SK-N-SH (cell line): ENCODE results near the gene CCDC57. TPM values are rescaled to one million over a fixed set of nuclear protein-coding genes. Genes with fewer than 3 reads are reported as not detected.

Source experiments
- CTCF ChIA-PET: fragments of 300-600, 350-600 bp; formaldehyde crosslinking; extraction: SDS; loops from one replicate; lab custom pipeline; 2021; lab: Yijun Ruan, JAX
- POLR2A ChIA-PET: fragments of 350-600 bp; sonication (Branson Sonifier 250); formaldehyde crosslinking; extraction: SDS; loops from one replicate; lab custom pipeline; 2020; ENCODE audit warnings: antibody characterized with exemption, inconsistent platforms; lab: Yijun Ruan, JAX
- DNase-seq: peaks from one replicate; pipeline ENCODE4 v3.0.0; 2012
- H2AFZ ChIP-seq: fragments of 200-600 bp; sonication (generic); 2 replicates; pipeline ENCODE4 v1.8.1; 2016; ENCODE audit warnings: antibody characterized with exemption, mild to moderate bottlenecking, low read depth
- H3F3A ChIP-seq: fragments of 200-600 bp; sonication (generic); replicated peaks from 2 replicates; pipeline ENCODE3; 2016; ENCODE audit warnings: antibody characterized with exemption, mild to moderate bottlenecking; ENCODE audit not compliant: insufficient read depth
- H3K27ac ChIP-seq, 2 experiments: fragments of 200-500 bp in 1 of 2; fragments of 200-600 bp in 1 of 2; sonication (Bioruptor generic) in 1 of 2; sonication (generic), shearing (Covaris generic) in 1 of 2; 2 replicates each; pipeline versions ENCODE4 v1.5.1 to v1.6.1; 2014 to 2016; ENCODE audit warnings: low read depth in 2 of 2, inconsistent platforms in 1 of 2, low read length in 1 of 2, mild to moderate bottlenecking in 1 of 2, mixed read lengths in 1 of 2
- H3K27me3 ChIP-seq: fragments of 200-600 bp; sonication (generic), shearing (Covaris generic); 2 replicates; pipeline ENCODE4 v1.6.1; 2016; ENCODE audit warnings: mixed run types; ENCODE audit not compliant: insufficient read depth
- H3K36me3 ChIP-seq, 2 experiments: fragments of 200-500 bp in 1 of 2; fragments of 200-600 bp in 1 of 2; sonication (Bioruptor generic) in 1 of 2; sonication (generic) in 1 of 2; replicated peaks in 1 of 2; 2 replicates each; pipeline versions ENCODE3 to v1.5.1; 2014 to 2016; ENCODE audit warnings: low read length in 1 of 2, mild to moderate bottlenecking in 1 of 2; ENCODE audit not compliant: insufficient read depth in 2 of 2, control insufficient read depth in 1 of 2
- H3K4me1 ChIP-seq, 2 experiments: fragments of 200-500 bp in 1 of 2; fragments of 200-600 bp in 1 of 2; sonication (Bioruptor generic) in 1 of 2; sonication (generic), shearing (Covaris generic) in 1 of 2; 2 replicates each; pipeline versions ENCODE4 v1.5.1 to v1.6.1; 2014 to 2016; ENCODE audit warnings: low read depth in 1 of 2, low read length in 1 of 2, mixed run types in 1 of 2; ENCODE audit not compliant: insufficient read depth in 2 of 2, control insufficient read depth in 1 of 2
- H3K4me2 ChIP-seq: fragments of 200-600 bp; sonication (generic), shearing (Covaris generic); 2 replicates; pipeline ENCODE4 v1.6.1; 2017; ENCODE audit warnings: mixed run types
- H3K4me3 ChIP-seq, 2 experiments: fragments of 200-500 bp in 1 of 2; fragments of 200-600 bp in 1 of 2; sonication (Bioruptor generic) in 1 of 2; sonication (generic), shearing (Covaris generic) in 1 of 2; 2 replicates each; pipeline versions ENCODE4 v1.5.1 to v1.8.1; 2014 to 2016; ENCODE audit warnings: low read depth in 2 of 2, inconsistent platforms in 1 of 2, low read length in 1 of 2, mild to moderate bottlenecking in 1 of 2, mixed read lengths in 1 of 2, moderate library complexity in 1 of 2
- H3K79me2 ChIP-seq: fragments of 200-600 bp; sonication (generic); 2 replicates; pipeline ENCODE4 v1.8.1; 2017; ENCODE audit warnings: mild to moderate bottlenecking; ENCODE audit not compliant: insufficient read depth
- H3K9ac ChIP-seq: fragments of 200-600 bp; sonication (generic); 2 replicates; pipeline ENCODE4 v1.6.1; 2017; ENCODE audit warnings: mixed run types
- H3K9me2 ChIP-seq: fragments of 200-600 bp; sonication (generic); 2 replicates; pipeline ENCODE4 v1.6.1; 2017; ENCODE audit warnings: mixed run types
- H3K9me3 ChIP-seq: fragments of 200-600 bp; sonication (generic); 2 replicates; pipeline ENCODE4 v1.6.1; 2017; ENCODE audit warnings: mixed run types, mild to moderate bottlenecking, moderate library complexity
- H4K20me1 ChIP-seq: fragments of 200-600 bp; sonication (generic); 2 replicates; pipeline ENCODE4 v1.6.1; 2017; ENCODE audit warnings: mild to moderate bottlenecking, mixed run types; ENCODE audit not compliant: insufficient read depth
- CHD2 ChIP-seq: fragments of 150-350 bp; IDR thresholded peaks from 2 replicates; pipeline ENCODE4 v1.6.1; 2018; ENCODE audit warnings: low read length; ENCODE audit not compliant: partially characterized antibody
- ELF1 ChIP-seq: IDR thresholded peaks from 2 replicates; pipeline ENCODE4 v1.4.0; 2012
- EP300 ChIP-seq, 2 experiments: IDR thresholded peaks; 2 replicates each; pipeline versions ENCODE4 v1.4.0 to v1.6.1; 2012; ENCODE audit warnings: borderline replicate concordance in 1 of 2, low read depth in 1 of 2, low read length in 1 of 2
- FOXM1 ChIP-seq: IDR thresholded peaks from 2 replicates; pipeline ENCODE4 v1.4.0; 2012; ENCODE audit warnings: low read depth, mild to moderate bottlenecking
- GABPA ChIP-seq: IDR thresholded peaks from 2 replicates; pipeline ENCODE4 v1.4.0; 2012; ENCODE audit warnings: low read depth, mild to moderate bottlenecking
- GATA2 ChIP-seq: sonication (generic); formaldehyde crosslinking; IDR thresholded peaks from 2 replicates; pipeline ENCODE4 v1.5.0; 2020; ENCODE audit warnings: mild to moderate bottlenecking, missing genetic modification reagents
- MEF2A ChIP-seq: IDR thresholded peaks from 2 replicates; pipeline ENCODE4 v1.4.0; 2012; ENCODE audit warnings: low read depth, borderline replicate concordance
- NRF1 ChIP-seq: IDR thresholded peaks from 2 replicates; pipeline ENCODE4 v1.6.1; 2012; ENCODE audit warnings: low read depth, mild to moderate bottlenecking, low read length
- PBX3 ChIP-seq: IDR thresholded peaks from 2 replicates; pipeline ENCODE4; 2012
- POLR2AphosphoS5 ChIP-seq: IDR thresholded peaks from 2 replicates; pipeline ENCODE4 v1.6.1; 2012; ENCODE audit warnings: low read depth, low read length
- REST ChIP-seq: IDR thresholded peaks from 2 replicates; pipeline ENCODE4 v1.6.1; 2012; ENCODE audit warnings: mild to moderate bottlenecking, low read depth, low read length, moderate library complexity
- SMC3 ChIP-seq: IDR thresholded peaks from 2 replicates; pipeline ENCODE4 v1.6.1; 2012; ENCODE audit warnings: low read depth, low read length, improper control_type of control experiment
- TAF1 ChIP-seq: IDR thresholded peaks from 2 replicates; pipeline ENCODE4 v1.6.1; 2012; ENCODE audit warnings: low read depth, mild to moderate bottlenecking, low read length, moderate library complexity, borderline replicate concordance
- TEAD4 ChIP-seq: IDR thresholded peaks from 2 replicates; pipeline ENCODE4 v1.4.0; 2012; ENCODE audit warnings: mild to moderate bottlenecking, borderline replicate concordance; ENCODE audit not compliant: insufficient read depth
- USF2 ChIP-seq: fragments of 150-350 bp; IDR thresholded peaks from 2 replicates; pipeline ENCODE4 v1.6.1; 2017; ENCODE audit warnings: antibody characterized with exemption, low read length, low read depth, borderline replicate concordance
- YY1 ChIP-seq: IDR thresholded peaks from 2 replicates; pipeline ENCODE4 v1.4.0; 2012; ENCODE audit warnings: low read depth, mild to moderate bottlenecking
- WGBS: methylation state at CpG from one replicate; pipeline ENCODE4 v1.1.6; 2017; ENCODE audit warnings: low lambda C conversion rate; 5-methylcytosine and 5-hydroxymethylcytosine counted together
- polyA plus RNA-seq, 3 experiments: library from polyadenylated mRNA; depleted of rRNA; stranded (reverse); fragments of >200 nt; gene quantifications; 2 replicates each; pipeline ENCODE4 v1.2.3, GENCODE V29; 2012

Gene CCDC57
- polyA plus RNA-seq, 1 of the 3 experiments (the other 2 are of a cell fraction), result 68.6 TPM

- 97% methylated on average over 12 of the region's 13 CpGs for WGBS
- Histone ChIP-seq H3K79me2 (no peaks in the 10 kb centered on the region), H3K9ac (no peak overlapping the region), H3K9me2 (no peaks in the 10 kb centered on the region), H3K4me3 (no peak overlapping the region), H3K4me1 (no peaks in the 10 kb centered on the region; a peak in 1 of 4 replicates), H3F3A (no peaks in the 10 kb centered on the region), H3K36me3 (peaks cover 31 to 56% of the 10 kb centered on the region in 2 experiments), H2AFZ (no peak overlapping the region), H4K20me1 (no peaks in the 10 kb centered on the region), H3K9me3 (no peaks in the 10 kb centered on the region)
- no peak for DNase-seq
- no peak for TF ChIP-seq REST
- TF ChIP-seq GABPA, result no peak
- TF ChIP-seq YY1, result no peak
- no peak for TF ChIP-seq MEF2A
- TF ChIP-seq ELF1, result no peak
- TF ChIP-seq, all 33 proteins: peak for 0
- no peak overlapping the region for H3K27ac ChIP-seq
- H3K4me2 ChIP-seq, result no peak overlapping the region
- H3K27me3 ChIP-seq, result no peaks in the 10 kb centered on the region
- CTCF ChIA-PET, result interaction anchor here (0.8 to 2.9 kb wide), 4 partner anchors 14 to 70 kb away, joined by 3 to 14 read pairs (median 4); no protein-coding TSS in a partner anchor
- POLR2A ChIA-PET, result no interaction called here
Observed at GRCh38 chr17:82177761-82178498, 34.7 kb downstream of the CCDC57 start.

GRCh38 chr17:82177276-82177675 lies 35.4 kb downstream of the CCDC57 start:
- no peak overlapping the region for H2AFZ ChIP-seq
- no peaks in the 10 kb centered on the region for H4K20me1 ChIP-seq
- ChIA-PET POLR2A (no interaction called here), CTCF (interaction anchor here (2.9 kb wide), 1 partner anchor 23 kb away, joined by 14 read pairs; no protein-coding TSS in a partner anchor)
- H3K9ac ChIP-seq, result no peak overlapping the region
- peaks cover 28 to 62% of the 10 kb centered on the region in 2 experiments for H3K36me3 ChIP-seq
- DNase-seq, result no peak
- H3F3A ChIP-seq, result no peaks in the 10 kb centered on the region
- WGBS, result 95% methylated on average over 11 of the region's 11 CpGs
- no peak overlapping the region for H3K4me3 ChIP-seq
- H3K79me2 ChIP-seq, result no peaks in the 10 kb centered on the region
- H3K4me2 ChIP-seq, result no peak overlapping the region
- no peaks in the 10 kb centered on the region for H3K9me3 ChIP-seq
- no peaks in the 10 kb centered on the region; a peak in 1 of 4 replicates for H3K4me1 ChIP-seq
- no peak overlapping the region for H3K27ac ChIP-seq
- no peaks in the 10 kb centered on the region for H3K27me3 ChIP-seq
- no peaks in the 10 kb centered on the region for H3K9me2 ChIP-seq
- TF ChIP-seq GABPA (no peak), USF2 (no peak), CHD2 (no peak), SMC3 (no peak), YY1 (no peak), NRF1 (no peak), POLR2AphosphoS5 (no peak), MEF2A (no peak), TAF1 (no peak), TEAD4 (no peak), EP300 (IDR thresholded peaks at IDR 0.05; ENCODE audit: borderline replicate concordance in 1 of 2, low read depth in 1 of 2, low read length in 1 of 2) (no peak), REST (no peak), PBX3 (no peak), GATA2 (CRISPR knock-in tag) (no peak), FOXM1 (no peak)
